Prostate gland (tissue), 2 donors: Measurements from ENCODE around the gene PCP2.

Source experiments
- CTCF ChIP-seq, 4 experiments: fragments of 200-600 bp in 2 of 4; fragments of 450-650 bp in 2 of 4; sonication (generic) in 2 of 4; IDR thresholded peaks; 1 replicate in 3 of 4; 2 replicates in 1 of 4; pipeline ENCODE4 v1.5.1; 2016 to 2019; ENCODE audit warnings: antibody characterized with exemption in 4 of 4, mild to moderate bottlenecking in 2 of 4, moderate library complexity in 2 of 4
- POLR2A ChIP-seq: fragments of 450-650 bp; IDR thresholded peaks from one replicate; pipeline ENCODE4 v1.6.1; 2016; ENCODE audit warnings: antibody characterized with exemption, mild to moderate bottlenecking
- POLR2AphosphoS5 ChIP-seq: sonication (generic); formaldehyde crosslinking; IDR thresholded peaks from one replicate; pipeline ENCODE4 v1.6.1; 2017; ENCODE audit warnings: antibody characterized with exemption

- no peak for TF ChIP-seq POLR2A
- TF ChIP-seq CTCF (IDR thresholded peaks at IDR 0.05): no peak
- no peak for TF ChIP-seq POLR2AphosphoS5
Measured at GRCh38 chr19:7617735-7618134, 15.8 kb downstream of the PCP2 start.
